SKM-1 treated with dmso at 0.1 percent for 144 hours (cell line): ENCODE measurements around the gene FAM118B.
A peak's percentile ranks its signal among the peaks of the same experiment; 100 is the strongest.
"Not testable (repeated sequence)": the region's sequence is repeated elsewhere in the genome, so short reads cannot be mapped to it uniquely, and the experiment has no call there.

Source experiments
- DNase-seq: peaks from one replicate; lab custom pipeline; 2025; ENCODE audit not compliant: unreplicated experiment; lab: John Stamatoyannopoulos, UW

Gene FAM118B

GRCh38 chr11:126308771-126309170 lies 97.2 kb downstream of the FAM118B start:
- DNase-seq = not testable (repeated sequence)

DNA sequence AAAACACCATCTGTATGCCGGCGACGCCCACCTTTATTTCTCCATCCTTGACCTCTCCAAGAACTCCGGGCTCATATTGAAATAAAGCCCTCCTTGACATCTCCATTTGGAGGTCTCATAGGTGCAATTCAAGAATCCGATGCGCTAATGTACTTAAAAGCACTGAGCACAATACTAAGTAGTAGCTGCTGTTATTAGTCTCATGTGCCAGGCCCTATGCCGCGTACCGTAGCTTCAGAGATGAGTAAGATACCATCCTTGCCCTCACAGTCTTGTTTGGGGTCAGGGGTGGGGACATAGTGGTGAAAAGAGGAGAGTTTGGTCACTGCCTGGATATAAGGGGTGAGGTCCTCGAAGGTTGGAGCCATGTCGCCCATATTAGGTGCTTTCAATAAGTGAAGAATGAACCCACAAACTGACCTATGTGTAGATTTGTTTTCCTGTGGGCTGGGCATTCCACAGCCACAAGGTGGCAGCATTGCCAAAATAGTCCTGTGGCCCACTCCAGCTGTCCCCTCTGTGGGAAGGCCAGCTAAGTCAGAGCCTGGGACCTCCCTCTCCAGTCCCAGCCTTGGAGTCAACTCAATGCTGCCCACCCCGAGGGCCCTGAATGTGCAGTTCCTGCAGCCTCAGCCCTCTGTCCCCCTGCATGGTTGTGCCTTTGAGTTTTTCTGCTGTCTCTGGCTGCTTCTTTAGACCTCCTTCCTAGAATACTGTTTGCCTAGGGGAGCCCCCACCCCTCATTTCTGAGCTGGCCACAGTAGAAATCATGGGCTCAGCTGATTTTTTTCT lies 98.8 kb downstream of the FAM118B start:
- peak; percentile 32 for DNase-seq

DNA sequence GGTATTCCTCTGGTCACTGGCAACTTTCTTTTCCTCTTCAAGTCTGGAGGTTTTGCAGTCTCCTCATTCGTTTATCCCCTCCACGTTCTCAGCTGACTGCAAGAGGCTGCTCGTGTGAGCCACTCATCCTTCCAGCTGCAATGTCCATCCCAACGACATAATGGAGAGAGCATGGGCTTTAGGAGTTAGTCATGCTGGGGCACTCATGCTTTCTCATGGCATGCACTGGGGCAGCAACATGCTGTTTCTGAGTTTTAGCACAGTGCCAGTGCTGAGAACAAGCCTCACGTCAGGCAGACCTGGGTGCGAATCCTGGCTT lies 99.4 kb downstream of the FAM118B start:
- no peak for DNase-seq

DNA sequence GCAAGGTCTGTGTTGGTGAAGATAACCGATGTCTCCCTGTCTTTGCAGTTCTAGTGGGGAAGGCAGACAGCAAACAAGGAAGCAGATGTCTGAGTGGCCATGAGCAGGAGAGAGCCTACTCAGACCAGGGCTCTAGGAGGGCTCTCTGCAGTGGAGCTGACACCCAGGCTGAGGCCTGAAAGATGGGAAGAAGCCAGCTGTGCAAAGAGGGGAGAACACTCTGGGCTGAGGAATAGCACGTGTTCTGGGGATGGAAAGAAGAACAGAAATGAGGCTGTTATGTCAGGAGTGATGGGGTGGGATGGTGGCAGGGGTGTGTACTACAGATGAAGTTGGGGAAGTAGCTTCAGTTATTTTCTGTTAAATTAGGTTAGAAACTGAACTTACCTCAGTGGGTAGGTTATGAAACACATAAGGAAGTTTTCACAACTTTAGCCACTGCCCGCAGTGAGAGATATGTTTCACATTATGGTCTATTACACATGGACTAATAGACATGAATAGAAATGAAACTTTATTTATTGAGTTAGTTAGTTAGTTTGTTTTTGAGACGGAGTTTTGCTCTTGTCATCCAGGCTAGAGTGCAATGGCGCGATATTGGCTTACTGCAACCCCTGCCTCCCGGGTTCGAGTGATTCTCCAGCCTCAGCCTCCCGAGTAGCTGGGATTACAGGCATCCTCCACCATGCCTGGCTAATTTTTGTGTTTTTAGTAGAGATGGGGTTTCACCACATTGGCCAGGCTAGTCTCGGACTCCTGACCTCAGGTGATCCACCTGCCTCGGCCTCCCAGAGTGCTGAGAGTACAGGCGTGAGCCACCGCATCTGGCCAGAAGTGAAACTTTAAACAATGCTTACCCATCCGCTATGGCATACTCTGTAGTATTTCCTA lies 100.1 kb downstream of the FAM118B start:
- DNase-seq = peak; percentile 97
